GM08714 (cell line): Measurements from ENCODE around the gene SMARCA2.
A peak's percentile ranks its signal among the peaks of the same experiment; 100 is the strongest.

Source experiments
- H3K4me3 ChIP-seq: fragments of 200-500 bp; sonication (Bioruptor generic); 2 replicates; pipeline ENCODE4 v1.5.1; 2014; ENCODE audit warnings: mild to moderate bottlenecking, low read length, inconsistent platforms
- ZNF274 ChIP-seq: IDR thresholded peaks from 2 replicates; pipeline ENCODE4 v1.6.1; 2012; ENCODE audit warnings: mild to moderate bottlenecking, low read depth, low read length

SMARCA2 gene

DNA sequence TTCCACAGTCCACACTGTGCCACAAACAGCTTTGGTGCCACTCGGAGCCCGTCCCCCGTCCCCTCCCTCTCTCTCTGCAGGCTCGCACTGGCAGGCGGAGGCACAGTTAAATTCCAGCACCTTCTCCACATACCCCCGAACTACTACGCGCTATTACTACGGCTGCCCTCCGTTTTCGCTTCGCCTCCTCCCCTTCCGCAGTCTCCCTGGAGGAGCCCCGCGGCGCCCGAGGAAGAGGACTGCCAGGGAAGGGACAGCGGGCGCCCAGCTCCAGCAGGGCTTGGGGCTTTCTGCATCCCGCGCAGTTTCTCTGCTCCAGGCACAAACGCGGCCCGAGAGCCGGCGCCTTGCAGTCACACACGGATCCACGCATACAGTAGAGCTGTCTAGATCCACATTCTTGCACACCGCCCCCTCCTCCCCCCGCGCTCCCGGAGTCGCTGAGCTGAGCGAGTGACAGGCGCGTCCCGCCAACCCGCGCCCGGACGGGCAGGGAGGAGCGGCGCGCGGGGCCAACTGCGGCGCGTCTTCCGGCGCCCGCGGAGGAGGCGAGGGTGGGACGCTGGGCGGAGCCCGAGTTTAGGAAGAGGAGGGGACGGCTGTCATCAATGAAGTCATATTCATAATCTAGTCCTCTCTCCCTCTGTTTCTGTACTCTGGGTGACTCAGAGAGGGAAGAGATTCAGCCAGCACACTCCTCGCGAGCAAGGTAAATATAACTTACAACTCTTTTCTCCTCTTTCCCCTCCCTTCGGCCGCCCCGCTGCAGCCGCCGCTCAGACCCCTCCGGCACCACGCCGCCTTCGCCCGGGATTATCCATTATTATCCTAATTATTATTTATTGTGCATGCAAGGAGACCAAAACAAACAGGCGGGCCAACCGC is at the start of gene SMARCA2:
Gene SMARCA2, plus strand, starts transcription at position 652 of the 885 bp plus-strand sequence. CDS start 13,676 bp downstream, outside the sequence.
- peak within 1 kb of the TSS; percentile 98 for H3K4me3 ChIP-seq
- no peak for TF ChIP-seq ZNF274

DNA sequence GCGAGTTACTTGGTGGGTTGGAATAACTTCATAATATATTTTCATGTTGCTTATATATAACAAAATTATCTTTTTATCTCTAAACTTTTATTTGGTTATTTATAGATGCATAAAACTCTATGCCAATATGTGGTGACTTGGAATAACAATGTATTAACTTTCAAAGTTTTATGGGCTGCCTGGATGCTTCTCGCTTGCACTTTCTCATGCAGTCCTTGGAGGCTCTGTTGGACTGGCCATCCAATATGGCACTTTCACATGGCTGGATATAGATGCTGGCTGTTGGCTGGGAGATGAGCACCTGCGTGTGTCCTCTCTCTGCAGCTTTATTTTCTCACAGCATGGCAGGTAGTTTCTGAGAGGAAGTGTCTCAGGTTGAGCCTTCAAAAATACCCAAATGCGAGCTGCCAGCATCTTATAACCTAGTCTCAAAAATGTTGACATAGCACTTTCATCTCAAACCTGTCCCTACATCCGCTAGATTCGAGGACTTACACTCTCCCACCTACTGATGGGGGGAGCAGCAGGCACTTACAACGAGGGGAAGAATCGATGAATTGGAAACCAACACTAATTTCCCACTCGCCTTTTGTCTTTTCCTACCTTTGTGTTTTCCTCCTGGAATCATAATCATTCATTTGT is 48.3 kb upstream of the SMARCA2 start:
- TF ChIP-seq ZNF274: no peak
- H3K4me3 ChIP-seq: no peak overlapping the region

DNA sequence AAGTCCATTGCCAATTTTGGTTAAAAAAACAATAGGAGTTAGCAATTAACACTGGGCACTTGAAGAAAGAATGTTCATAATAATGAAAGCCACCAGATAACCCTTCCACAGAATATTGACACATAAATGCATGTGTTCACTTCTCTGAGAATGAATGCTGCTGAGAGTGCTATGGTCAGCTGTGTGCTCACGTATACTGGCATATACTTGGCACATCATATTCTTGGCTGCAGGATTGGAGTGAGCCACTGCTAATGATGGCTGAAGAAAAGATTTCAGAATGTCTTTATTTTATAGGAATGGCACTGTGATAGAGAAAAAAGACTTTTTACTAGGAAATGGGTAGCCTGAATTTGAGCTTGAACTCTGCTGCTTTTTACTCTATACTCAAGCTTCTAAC is 46.0 kb upstream of the SMARCA2 start:
- H3K4me3 ChIP-seq: no peak overlapping the region
- no peak for TF ChIP-seq ZNF274

DNA sequence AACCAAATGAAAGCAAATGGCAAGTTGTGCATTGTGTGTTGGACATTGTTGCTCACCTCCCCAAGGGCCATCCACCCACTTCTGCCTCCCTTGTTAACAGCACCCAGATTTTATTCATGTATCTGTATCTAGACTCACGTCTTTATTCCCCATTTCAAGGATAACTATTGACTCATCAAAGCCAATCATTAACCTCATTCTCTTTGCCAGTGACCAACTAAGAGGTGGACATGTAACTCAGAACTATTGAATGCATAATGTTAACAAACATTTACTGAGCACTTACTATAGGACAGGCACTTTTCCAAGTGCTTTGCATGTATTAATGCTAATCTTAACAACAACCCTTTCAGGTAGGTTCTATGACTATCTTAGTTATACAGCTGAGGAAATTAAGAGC is 45.2 kb upstream of the SMARCA2 start:
- no peak overlapping the region for H3K4me3 ChIP-seq
- TF ChIP-seq ZNF274: no peak

DNA sequence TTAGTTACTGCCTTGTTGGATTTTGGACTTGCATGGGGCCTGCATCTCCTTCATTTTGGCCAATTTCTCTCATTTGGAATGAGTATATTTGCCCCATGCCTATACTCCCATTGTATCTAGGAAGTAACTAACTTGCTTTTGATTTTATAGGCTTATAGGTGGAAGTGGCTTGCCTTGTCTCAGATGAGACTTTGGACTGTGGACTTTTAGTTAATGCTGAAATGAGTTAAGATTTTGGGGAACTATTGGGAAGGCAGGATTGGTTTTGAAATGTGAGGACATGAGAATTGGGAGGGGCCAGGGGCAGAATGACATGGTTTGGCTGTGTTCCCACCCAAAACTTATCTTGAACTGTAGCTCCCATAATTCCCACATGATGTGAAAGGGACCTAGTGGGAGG is 42.5 kb upstream of the SMARCA2 start:
- H3K4me3 ChIP-seq: no peak overlapping the region
- TF ChIP-seq ZNF274: no peak

DNA sequence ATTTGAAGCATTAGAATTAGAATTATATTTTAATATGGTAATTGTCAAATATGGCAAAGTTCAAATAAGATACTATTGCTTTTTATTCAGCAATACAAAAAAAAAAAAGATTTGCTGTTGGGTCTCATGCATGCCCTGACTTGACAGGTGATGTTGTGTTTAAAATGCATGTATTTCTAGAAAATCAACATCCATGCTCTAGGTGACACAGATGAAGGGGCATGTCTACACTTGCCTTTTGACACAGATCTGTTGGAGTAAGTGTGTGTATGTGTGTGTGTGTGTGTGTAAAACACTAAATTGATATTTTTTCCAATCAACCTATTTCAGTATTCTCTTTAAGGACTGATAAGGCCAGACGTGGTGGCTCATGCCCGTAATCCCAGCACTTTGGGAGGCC is 38.1 kb upstream of the SMARCA2 start:
- no peak overlapping the region for H3K4me3 ChIP-seq
- TF ChIP-seq ZNF274: no peak

DNA sequence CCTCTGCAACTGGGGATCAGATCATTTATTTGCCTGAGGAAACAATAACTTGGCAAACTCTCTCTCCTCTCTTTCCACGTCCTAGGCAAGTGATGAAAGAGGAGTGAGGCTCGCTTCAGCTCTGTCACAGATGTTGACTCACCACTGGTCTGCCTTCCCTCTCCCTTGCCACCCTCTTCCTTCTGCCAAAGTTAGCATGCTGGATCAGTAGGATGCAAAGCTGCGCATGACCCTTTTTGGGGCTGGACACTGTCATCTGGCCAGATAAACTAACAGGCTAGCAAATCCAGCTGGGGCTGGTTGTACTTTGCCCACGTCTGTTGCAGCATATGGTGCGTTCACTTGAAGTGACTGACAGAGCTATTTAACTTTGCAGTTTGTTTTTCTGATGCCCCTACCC is 36.2 kb upstream of the SMARCA2 start:
- H3K4me3 ChIP-seq: no peak overlapping the region
- no peak for TF ChIP-seq ZNF274

DNA sequence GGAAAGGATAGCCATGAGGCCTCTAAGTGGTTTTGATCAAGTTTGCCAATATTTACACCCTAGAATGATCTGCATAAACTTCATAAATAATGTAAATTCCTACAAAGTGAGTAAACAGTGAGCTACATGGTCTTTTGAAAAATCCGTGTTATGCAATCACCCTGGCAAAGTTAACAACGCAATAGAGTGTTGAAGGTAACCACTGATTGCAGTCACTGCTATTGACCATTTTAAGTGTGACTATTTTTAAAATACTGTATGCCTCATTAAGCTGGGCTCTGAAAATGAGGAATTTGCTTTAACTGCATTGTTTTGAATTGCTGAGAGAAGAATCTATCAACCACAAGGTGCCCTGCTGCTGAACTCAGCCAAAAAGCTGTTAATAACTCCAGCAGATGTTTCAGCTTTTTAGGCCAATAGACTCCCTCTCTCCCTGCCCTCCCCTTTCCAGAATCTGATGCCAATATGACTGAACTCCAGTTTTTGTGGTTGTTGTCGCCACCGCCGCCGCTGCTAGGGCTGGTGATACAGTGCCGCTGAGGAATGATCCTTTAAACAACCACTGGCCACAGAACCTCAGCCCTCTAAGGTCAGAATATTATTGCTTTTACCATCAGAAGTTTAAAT is 35.3 kb upstream of the SMARCA2 start:
- H3K4me3 ChIP-seq: no peak overlapping the region
- TF ChIP-seq ZNF274: no peak

DNA sequence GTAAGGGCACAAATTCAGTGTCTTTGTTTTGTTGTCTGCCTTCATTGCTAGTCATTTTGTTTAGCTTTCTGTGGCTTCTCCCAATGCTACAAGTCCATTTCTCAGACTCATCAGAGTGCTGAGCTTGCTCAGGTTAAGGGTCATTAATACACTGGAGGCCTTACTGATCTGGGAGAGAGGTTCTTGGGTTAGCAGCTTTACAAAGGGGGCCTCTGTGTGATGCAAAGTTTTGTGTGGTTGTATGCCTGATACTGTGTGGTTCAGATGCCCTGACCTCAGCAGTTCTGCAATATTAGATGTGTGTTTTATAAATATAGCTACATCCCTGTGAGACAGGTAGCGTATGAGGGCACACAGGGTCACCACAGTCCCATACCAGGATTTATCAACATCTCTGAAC is 34.8 kb upstream of the SMARCA2 start:
- H3K4me3 ChIP-seq: no peak overlapping the region
- TF ChIP-seq ZNF274: no peak

DNA sequence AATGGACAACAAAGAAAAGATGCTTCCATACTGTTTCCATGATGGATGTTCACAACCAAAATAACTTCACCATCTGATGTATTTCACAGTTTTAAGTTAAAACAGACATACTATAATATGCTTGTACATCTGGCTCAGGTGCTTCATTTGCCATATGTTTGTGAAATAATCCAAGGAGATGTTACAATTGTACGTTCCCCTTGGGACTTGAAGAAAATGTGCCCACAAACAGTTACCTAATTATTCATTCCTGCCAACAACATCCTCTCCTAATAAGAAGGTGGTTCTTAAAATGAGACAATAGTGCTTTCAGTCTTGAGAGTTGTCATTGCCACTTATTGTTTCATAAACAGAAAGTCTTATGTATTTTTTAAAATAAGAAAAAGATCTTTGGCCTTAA is 33.1 kb upstream of the SMARCA2 start:
- H3K4me3 ChIP-seq: no peak overlapping the region
- no peak for TF ChIP-seq ZNF274

DNA sequence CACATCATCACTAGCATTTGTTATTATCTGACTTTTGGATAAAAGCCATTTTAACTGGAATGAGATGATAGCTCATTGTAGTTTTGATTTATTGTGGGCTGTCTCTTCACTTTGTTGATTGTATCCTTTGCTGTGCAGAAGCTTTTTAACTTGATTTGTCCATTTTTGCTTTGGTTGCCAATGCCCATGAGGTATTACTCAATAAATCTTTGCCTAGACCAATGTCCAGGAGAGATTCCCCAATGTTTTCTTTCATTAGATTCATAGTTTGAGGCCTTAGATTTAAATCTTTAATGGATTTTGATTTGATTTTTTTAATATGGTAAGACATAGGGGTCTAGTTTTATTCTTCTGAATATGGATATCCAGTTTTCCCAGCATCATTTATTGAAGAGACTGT is 28.8 kb upstream of the SMARCA2 start:
- no peak for TF ChIP-seq ZNF274
- no peak overlapping the region for H3K4me3 ChIP-seq

DNA sequence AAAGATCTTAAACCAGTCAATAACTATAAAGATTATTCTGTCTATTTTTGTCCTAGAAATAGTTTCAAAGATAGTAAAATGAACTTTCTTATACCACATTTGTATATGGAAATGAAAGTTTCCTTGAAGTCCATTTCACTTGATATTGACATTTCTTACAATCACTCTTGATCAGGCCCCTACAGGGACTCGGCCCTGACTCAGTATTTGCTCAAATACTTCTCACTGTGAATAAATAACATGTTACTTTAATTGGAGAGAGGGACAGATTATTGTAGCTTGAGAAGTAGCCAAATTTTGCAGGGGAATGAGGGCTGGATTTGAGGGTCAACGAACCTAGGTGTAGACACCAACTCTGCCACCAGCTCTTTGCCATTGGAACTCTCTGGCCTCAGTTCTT is 25.6 kb upstream of the SMARCA2 start:
- TF ChIP-seq ZNF274: no peak
- H3K4me3 ChIP-seq: no peak overlapping the region

DNA sequence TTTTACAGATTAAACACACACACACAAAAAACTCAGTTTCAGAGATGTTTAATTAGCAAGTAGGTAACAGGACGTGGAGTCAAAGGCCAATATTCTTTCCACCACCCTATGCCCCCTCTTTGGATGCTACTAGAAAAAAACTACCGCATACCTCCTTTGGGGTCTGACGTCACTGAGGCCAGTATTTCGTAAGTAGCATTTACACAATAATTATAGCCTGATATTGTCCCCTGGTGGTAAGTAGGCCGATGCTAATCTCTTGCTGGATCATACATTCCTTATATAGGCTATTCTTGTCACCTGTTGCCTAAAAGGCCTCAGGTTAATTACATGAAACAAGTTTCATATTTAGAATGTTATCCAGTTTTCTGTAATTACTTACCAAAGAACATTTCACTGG is 21.0 kb upstream of the SMARCA2 start:
- no peak for TF ChIP-seq ZNF274
- no peak overlapping the region for H3K4me3 ChIP-seq

DNA sequence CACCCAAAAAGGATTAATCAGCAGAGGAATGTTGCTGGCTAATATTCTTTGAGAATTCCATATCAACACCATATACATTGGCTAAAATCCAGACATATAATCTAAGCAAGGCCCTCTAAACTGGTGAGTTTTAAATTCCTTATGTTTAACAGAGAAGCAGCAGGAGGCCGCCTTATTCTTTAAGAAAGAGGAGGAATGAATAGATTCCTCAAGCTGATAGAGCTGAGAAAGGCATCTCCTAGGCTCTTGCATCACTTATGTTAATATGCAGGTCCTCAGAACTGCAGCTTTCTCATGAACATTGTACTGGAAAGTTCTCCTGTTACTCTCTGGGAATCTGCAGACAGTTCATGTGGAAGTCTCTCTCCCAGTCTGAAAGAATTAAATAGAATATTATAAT is 20.1 kb upstream of the SMARCA2 start:
- no peak for TF ChIP-seq ZNF274
- H3K4me3 ChIP-seq: no peak overlapping the region

DNA sequence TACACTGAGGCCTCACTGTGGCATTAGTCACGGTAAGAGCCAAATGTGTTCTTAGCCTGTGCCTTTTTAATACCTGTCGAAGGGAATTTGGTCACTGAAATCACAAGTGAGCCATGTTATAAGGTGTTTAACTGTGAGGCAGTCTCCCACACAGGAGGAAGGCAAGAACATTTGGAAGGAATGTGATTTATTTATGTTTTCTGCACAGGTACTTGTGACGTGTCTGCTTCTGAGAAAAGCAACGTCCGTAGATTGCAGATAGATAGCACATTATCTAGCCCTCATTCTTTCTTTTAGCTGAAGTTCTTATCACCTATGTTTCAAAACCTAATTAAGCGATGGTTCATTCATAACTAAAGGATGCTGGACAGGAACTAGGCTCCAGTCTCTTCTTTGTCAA is 19.0 kb upstream of the SMARCA2 start:
- no peak for TF ChIP-seq ZNF274
- no peak overlapping the region for H3K4me3 ChIP-seq

DNA sequence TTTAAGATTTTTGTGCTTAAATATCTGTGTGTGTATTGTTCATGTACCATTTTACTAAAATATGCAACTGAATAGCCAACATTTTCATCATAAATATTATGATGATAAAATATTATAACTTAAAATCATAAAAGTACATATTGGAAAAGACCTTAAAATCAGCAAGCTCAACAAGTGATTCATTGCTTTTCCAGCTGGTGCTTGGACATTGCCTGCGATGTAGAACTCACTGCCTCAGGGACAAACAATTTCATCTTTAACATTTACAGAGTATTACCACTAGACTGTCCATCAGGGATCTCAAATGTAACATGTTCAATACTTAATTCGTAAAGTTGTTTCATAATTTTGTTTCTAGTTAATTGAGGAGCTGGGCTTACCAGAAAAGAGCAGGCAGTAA is 17.5 kb upstream of the SMARCA2 start:
- TF ChIP-seq ZNF274: no peak
- no peak overlapping the region for H3K4me3 ChIP-seq
